HL-60/S4 (cell line): ENCODE results near the gene IFT43.

Experiments used
- in situ Hi-C: fragments of 300-500 bp; cut with MboI; formaldehyde crosslinking; loops from 2 replicates; pipeline ENCODE4 v1.14.3; 2022; ENCODE audit warnings: low sequenced_read_pairs

IFT43 gene

GRCh38 chr14:75979648-75980565 is 5.7 kb upstream of the IFT43 start:
- in situ Hi-C loops = no loop called here

- in situ Hi-C loops = no loop called here
Measured at GRCh38 chr14:75980856-75981255, 4.7 kb upstream of the IFT43 start.

GRCh38 chr14:75981426-75982265 is 3.9 kb upstream of the IFT43 start, which contains the start of gene TGFB3:
TSS of gene TGFB3 (minus strand) at chr14:75981995. CDS start at chr14:75980893, 1,102 bp downstream.
- in situ Hi-C loops = no loop called here

- in situ Hi-C loops = no loop called here
Measured at GRCh38 chr14:75982266-75983018, 3.1 kb upstream of the IFT43 start.

- in situ Hi-C loops = no loop called here
Measured at GRCh38 chr14:75983019-75983358, 2.6 kb upstream of the IFT43 start.

GRCh38 chr14:75984674-75985073 is 889 bp upstream of the IFT43 start:
- in situ Hi-C loops = no loop called here

- in situ Hi-C loops = no loop called here
Measured at GRCh38 chr14:75986439-75986765, 839 bp downstream of the IFT43 start.

GRCh38 chr14:75987201-75987970 is 1.8 kb downstream of the IFT43 start:
- in situ Hi-C loops = no loop called here

GRCh38 chr14:75989134-75989533 is 3.6 kb downstream of the IFT43 start:
- in situ Hi-C loops = no loop called here

GRCh38 chr14:75990297-75990696 is 4.7 kb downstream of the IFT43 start:
- in situ Hi-C loops = no loop called here

- in situ Hi-C loops = no loop called here
Measured at GRCh38 chr14:75991753-75992152, 6.2 kb downstream of the IFT43 start.

GRCh38 chr14:75993567-75994041 is 8.0 kb downstream of the IFT43 start:
- in situ Hi-C loops = no loop called here

GRCh38 chr14:75995372-75996041 is 9.9 kb downstream of the IFT43 start:
- in situ Hi-C loops = no loop called here

GRCh38 chr14:75996488-75996887 is 10.9 kb downstream of the IFT43 start:
- in situ Hi-C loops = no loop called here

GRCh38 chr14:75999511-76000190 is 14.1 kb downstream of the IFT43 start:
- in situ Hi-C loops = no loop called here

GRCh38 chr14:76002383-76002782 is 16.8 kb downstream of the IFT43 start:
- in situ Hi-C loops = no loop called here

- in situ Hi-C loops = no loop called here
Measured at GRCh38 chr14:76006253-76006652, 20.7 kb downstream of the IFT43 start.

- in situ Hi-C loops = no loop called here
Measured at GRCh38 chr14:76007379-76007778, 21.8 kb downstream of the IFT43 start.

GRCh38 chr14:76007852-76008251 is 22.3 kb downstream of the IFT43 start:
- in situ Hi-C loops = no loop called here
